OCI-LY7 (cell line): ENCODE measurements around the gene CAMK2N2. TPM values are rescaled to one million over a fixed set of nuclear protein-coding genes. Genes with fewer than 3 reads are reported as not detected.

Experiments used
- BruUV-seq: library from RNA; stranded (reverse); fragments of 400-500 nt; replicated peaks from 2 replicates; lab custom pipeline; 2021; lab: Mats Ljungman, UMichigan
- CTCF ChIA-PET: fragments of 300-600 bp; sonication (Branson Sonifier 250); formaldehyde crosslinking; loops from one replicate; lab custom pipeline; 2022; ENCODE audit warnings: antibody characterized with exemption; ENCODE audit not compliant: unreplicated experiment; lab: Charles Lee
- POLR2A ChIA-PET: fragments of 300-600 bp; sonication (Branson Sonifier 250); formaldehyde crosslinking; loops from one replicate; lab custom pipeline; 2022; ENCODE audit warnings: antibody characterized with exemption; lab: Charles Lee
- DNase-seq: peaks from one replicate; pipeline ENCODE4 v3.0.0-alpha.2; 2015; ENCODE audit warnings: low spot score
- H2AFZ ChIP-seq: fragments of 200-600 bp; sonication (generic), shearing (Covaris generic); 2 replicates; pipeline ENCODE4 v1.6.1; 2014; ENCODE audit warnings: mild to moderate bottlenecking, antibody characterized with exemption, low read length, moderate library complexity
- H3K27ac ChIP-seq: fragments of 200-600 bp; sonication (generic); 2 replicates; pipeline ENCODE4 v1.5.1; 2014; ENCODE audit warnings: mixed run types, low read depth, mild to moderate bottlenecking, moderate library complexity, low read length, inconsistent platforms; ENCODE audit not compliant: poor library complexity, severe bottlenecking
- H3K36me3 ChIP-seq: fragments of 200-600 bp; sonication (generic); 2 replicates; pipeline ENCODE4 v1.6.1; 2014; ENCODE audit warnings: mild to moderate bottlenecking, antibody characterized with exemption, low read length, moderate library complexity, mixed read lengths; ENCODE audit not compliant: insufficient read depth
- H3K4me1 ChIP-seq: fragments of 200-600 bp; sonication (generic); 2 replicates; pipeline ENCODE4 v1.5.1; 2014; ENCODE audit warnings: mild to moderate bottlenecking, low read length; ENCODE audit not compliant: insufficient read depth, poor library complexity, severe bottlenecking
- H3K4me2 ChIP-seq: fragments of 200-600 bp; sonication (generic); 2 replicates; pipeline ENCODE4 v1.6.1; 2014; ENCODE audit warnings: mild to moderate bottlenecking, low read length
- H3K4me3 ChIP-seq: fragments of 200-600 bp; sonication (generic); 2 replicates; pipeline ENCODE4 v1.5.1; 2014; ENCODE audit warnings: mild to moderate bottlenecking, low read depth, low read length; ENCODE audit not compliant: poor library complexity, severe bottlenecking
- H3K79me2 ChIP-seq: fragments of 200-600 bp; sonication (generic); 2 replicates; pipeline ENCODE4 v1.6.1; 2016; ENCODE audit warnings: low read depth, mild to moderate bottlenecking, low read length, moderate library complexity, mixed read lengths; ENCODE audit not compliant: insufficient read depth
- H3K9me2 ChIP-seq: fragments of 200-600 bp; sonication (generic); 2 replicates; pipeline ENCODE4 v1.6.1; 2016; ENCODE audit warnings: mild to moderate bottlenecking, low read length, mixed read lengths; ENCODE audit not compliant: insufficient read depth
- H3K9me3 ChIP-seq: fragments of 200-600 bp; sonication (generic); 2 replicates; pipeline ENCODE4 v1.6.1; 2014; ENCODE audit warnings: mild to moderate bottlenecking, mixed run types, low read length, mixed read lengths
- H4K20me1 ChIP-seq: fragments of 200-600 bp; sonication (generic); 2 replicates; pipeline ENCODE4 v1.6.1; 2014; ENCODE audit warnings: mild to moderate bottlenecking, antibody characterized with exemption, low read length, moderate library complexity, mixed read lengths; ENCODE audit not compliant: insufficient read depth
- EZH2phosphoT487 ChIP-seq: fragments of 200-600 bp; sonication (generic); IDR thresholded peaks from 2 replicates; pipeline ENCODE4 v1.6.1; 2018; ENCODE audit warnings: low read depth, borderline replicate concordance, mild to moderate bottlenecking, mixed run types, antibody characterized with exemption, low read length, moderate library complexity, mixed read lengths
- intact Hi-C: fragments of 100-400 bp; cut with micrococcal nuclease; formaldehyde crosslinking; loops from one replicate; pipeline ENCODE4 v1.10.0; 2022; ENCODE audit not compliant: unreplicated experiment
- total RNA-seq, 2 experiments: library from RNA; depleted of rRNA in 1 of 2; stranded (reverse); fragments of >200 nt in 1 of 2; shearing (Covaris generic) in 1 of 2; gene quantifications; 2 replicates each; pipeline ENCODE4 v1.2.3, GENCODE V29; 2014 to 2022
- TF ChIP-seq, protein P1 (sequence below): fragments of 200-600 bp; sonication (generic); conservative IDR thresholded peaks from 2 replicates; pipeline ENCODE4 v1.5.1; 2014; ENCODE audit warnings: mild to moderate bottlenecking, antibody characterized with exemption, low read length, moderate library complexity, mixed read lengths

Gene CAMK2N2
- total RNA-seq, 2 experiments from 2014 or later = not detected

GRCh38 chr3:184296616-184297015 lies 35.3 kb upstream of the CAMK2N2 start:
- H3K9me3 ChIP-seq = no peaks in the 10 kb centered on the region
- H3K79me2 ChIP-seq = peaks cover 18% of the 10 kb centered on the region
- peaks cover 12% of the 10 kb centered on the region for H3K4me1 ChIP-seq
- CTCF ChIA-PET = no interaction called here
- POLR2A ChIA-PET = no interaction called here
- H3K4me3 ChIP-seq = no peak overlapping the region
- H4K20me1 ChIP-seq = peaks cover 12% of the 10 kb centered on the region; the same call in 1 of the 2 replicates
- no peak overlapping the region for H3K4me2 ChIP-seq
- H3K36me3 ChIP-seq = peaks cover 21% of the 10 kb centered on the region
- no peak overlapping the region for H2AFZ ChIP-seq
- no peaks in the 10 kb centered on the region for H3K9me2 ChIP-seq
- H3K27ac ChIP-seq = no peak overlapping the region
- BruUV-seq = no TSS peak
- no peak for DNase-seq
- TF ChIP-seq, protein P1, sequence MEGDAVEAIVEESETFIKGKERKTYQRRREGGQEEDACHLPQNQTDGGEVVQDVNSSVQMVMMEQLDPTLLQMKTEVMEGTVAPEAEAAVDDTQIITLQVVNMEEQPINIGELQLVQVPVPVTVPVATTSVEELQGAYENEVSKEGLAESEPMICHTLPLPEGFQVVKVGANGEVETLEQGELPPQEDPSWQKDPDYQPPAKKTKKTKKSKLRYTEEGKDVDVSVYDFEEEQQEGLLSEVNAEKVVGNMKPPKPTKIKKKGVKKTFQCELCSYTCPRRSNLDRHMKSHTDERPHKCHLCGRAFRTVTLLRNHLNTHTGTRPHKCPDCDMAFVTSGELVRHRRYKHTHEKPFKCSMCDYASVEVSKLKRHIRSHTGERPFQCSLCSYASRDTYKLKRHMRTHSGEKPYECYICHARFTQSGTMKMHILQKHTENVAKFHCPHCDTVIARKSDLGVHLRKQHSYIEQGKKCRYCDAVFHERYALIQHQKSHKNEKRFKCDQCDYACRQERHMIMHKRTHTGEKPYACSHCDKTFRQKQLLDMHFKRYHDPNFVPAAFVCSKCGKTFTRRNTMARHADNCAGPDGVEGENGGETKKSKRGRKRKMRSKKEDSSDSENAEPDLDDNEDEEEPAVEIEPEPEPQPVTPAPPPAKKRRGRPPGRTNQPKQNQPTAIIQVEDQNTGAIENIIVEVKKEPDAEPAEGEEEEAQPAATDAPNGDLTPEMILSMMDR = no peak
- no peak for TF ChIP-seq EZH2phosphoT487
- intact Hi-C loops = loop anchor here (5.0 kb wide), 1 partner anchor 159 kb away; the partner anchor contains the start of gene EIF2B5

DNA sequence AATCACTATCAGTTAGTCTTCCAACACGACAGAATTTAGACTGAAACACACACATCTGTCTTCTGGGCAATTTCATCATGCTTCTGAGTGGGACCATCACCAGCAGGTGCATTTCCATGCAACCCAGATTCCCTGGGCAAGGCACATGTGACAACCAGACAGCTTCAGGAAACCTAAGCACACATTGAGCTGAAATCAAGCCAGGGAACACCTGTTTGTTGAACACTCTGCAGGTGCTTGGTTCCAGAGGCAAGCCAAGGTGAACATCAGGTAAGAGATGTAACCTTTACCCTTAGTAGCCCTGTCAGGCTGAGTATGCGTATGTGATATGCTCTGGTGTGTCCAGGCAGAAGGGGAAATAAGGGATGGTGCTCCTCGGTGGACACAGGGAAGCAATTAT lies 34.4 kb upstream of the CAMK2N2 start:
- no peaks in the 10 kb centered on the region for H3K9me3 ChIP-seq
- TF ChIP-seq, protein P1 = no peak
- no peak for TF ChIP-seq EZH2phosphoT487
- H3K79me2 ChIP-seq = peaks cover 16% of the 10 kb centered on the region
- H2AFZ ChIP-seq = no peak overlapping the region
- H3K4me1 ChIP-seq = peaks cover 12% of the 10 kb centered on the region
- no peak for DNase-seq
- BruUV-seq = no TSS peak
- peaks cover 12% of the 10 kb centered on the region for H3K36me3 ChIP-seq
- CTCF ChIA-PET = no interaction called here
- no peaks in the 10 kb centered on the region for H3K9me2 ChIP-seq
- intact Hi-C loops = loop anchor here (5.0 kb wide), 1 partner anchor 158 kb away; the partner anchor contains the start of gene EIF2B5
- POLR2A ChIA-PET = no interaction called here
- no peak overlapping the region for H3K27ac ChIP-seq
- H4K20me1 ChIP-seq = peaks cover 12% of the 10 kb centered on the region; the same call in 1 of the 2 replicates
- no peak overlapping the region for H3K4me3 ChIP-seq
- no peak overlapping the region for H3K4me2 ChIP-seq

- Histone ChIP-seq H3K36me3 (no peaks in the 10 kb centered on the region), H3K9me3 (no peaks in the 10 kb centered on the region), H2AFZ (no peak overlapping the region), H3K27ac (no peak overlapping the region), H3K4me2 (no peak overlapping the region), H4K20me1 (no peaks in the 10 kb centered on the region), H3K4me1 (no peaks in the 10 kb centered on the region), H3K9me2 (no peaks in the 10 kb centered on the region), H3K4me3 (no peak overlapping the region), H3K79me2 (no peaks in the 10 kb centered on the region)
- no TSS peak for BruUV-seq
- CTCF ChIA-PET = no interaction called here
- intact Hi-C loops = no loop called here
- DNase-seq = no peak
- TF ChIP-seq, protein P1 = no peak
- TF ChIP-seq EZH2phosphoT487 = no peak
- POLR2A ChIA-PET = no interaction called here
These were observed 30.5 kb upstream of the CAMK2N2 start for GRCh38 chr3:184291738-184292445.
